ENCODE results near the gene DGKA. TPM values are rescaled to one million over a fixed set of nuclear protein-coding genes. Genes with fewer than 3 reads are reported as not detected.
A peak's percentile ranks its signal among the peaks of the same experiment; 100 is the strongest.

DGKA gene
- total RNA-seq: 10 to 100 TPM in 1 of 2 donors, 1 to 10 TPM in 1; 7.3 to 22.8 TPM

- no peaks in the 10 kb centered on the region for H3K36me3 ChIP-seq
- H3K27me3 ChIP-seq: no peaks in the 10 kb centered on the region
- DNase-seq (ENCODE audit: low spot score): no peak
- H3K27ac ChIP-seq: peak within 1 kb of the TSS; percentile 78 to 86
- H3K4me3 ChIP-seq: peak within 1 kb of the TSS; percentile 66 to 76
- no peaks in the 10 kb centered on the region for H3K9me3 ChIP-seq
- TF ChIP-seq CTCF (IDR thresholded peaks at IDR 0.05): peak; percentile 14 to 58
- peaks cover 0 to 62% of the 10 kb centered on the region in 2 donors for H3K4me1 ChIP-seq
These were observed at the start of gene DGKA for GRCh38 chr12:55930771-55931316. Gene DGKA, plus strand, starts transcription at chr12:55931162. Its CDS starts 5,342 bp downstream, at chr12:55936504.

- Histone ChIP-seq H3K4me1 (no peaks in the 10 kb centered on the region), H3K27me3 (no peaks in the 10 kb centered on the region), H3K27ac (no peak overlapping the region), H3K36me3 (no peaks in the 10 kb centered on the region), H3K4me3 (no peak overlapping the region), H3K9me3 (no peaks in the 10 kb centered on the region)
- DNase-seq (ENCODE audit: low spot score): no peak
- no peak for TF ChIP-seq CTCF (IDR thresholded peaks at IDR 0.05)
These were observed 45.8 kb upstream of the DGKA start for GRCh38 chr12:55885113-55885512.

- H3K36me3 ChIP-seq: no peaks in the 10 kb centered on the region
- no peaks in the 10 kb centered on the region for H3K4me1 ChIP-seq
- H3K27ac ChIP-seq: no peak overlapping the region
- no peaks in the 10 kb centered on the region for H3K9me3 ChIP-seq
- no peaks in the 10 kb centered on the region for H3K27me3 ChIP-seq
- DNase-seq (ENCODE audit: low spot score): no peak
- TF ChIP-seq CTCF (IDR thresholded peaks at IDR 0.05): no peak
- H3K4me3 ChIP-seq: no peak overlapping the region
These were observed 39.7 kb upstream of the DGKA start for GRCh38 chr12:55891310-55891709.

GRCh38 chr12:55893723-55894122, 37.2 kb upstream of the DGKA start:
- Histone ChIP-seq H3K27me3 (no peaks in the 10 kb centered on the region), H3K4me3 (no peak overlapping the region), H3K4me1 (no peaks in the 10 kb centered on the region), H3K36me3 (no peaks in the 10 kb centered on the region), H3K9me3 (no peaks in the 10 kb centered on the region), H3K27ac (no peak overlapping the region)
- DNase-seq (ENCODE audit: low spot score): no peak
- TF ChIP-seq CTCF (IDR thresholded peaks at IDR 0.05): no peak

GRCh38 chr12:55899082-55899481, 31.9 kb upstream of the DGKA start:
- Histone ChIP-seq H3K4me1 (no peaks in the 10 kb centered on the region), H3K4me3 (no peak overlapping the region), H3K27ac (no peak overlapping the region), H3K27me3 (no peaks in the 10 kb centered on the region), H3K9me3 (no peaks in the 10 kb centered on the region), H3K36me3 (peaks cover 8% of the 10 kb centered on the region)
- no peak for DNase-seq (ENCODE audit: low spot score)
- TF ChIP-seq CTCF (IDR thresholded peaks at IDR 0.05): no peak

DNA sequence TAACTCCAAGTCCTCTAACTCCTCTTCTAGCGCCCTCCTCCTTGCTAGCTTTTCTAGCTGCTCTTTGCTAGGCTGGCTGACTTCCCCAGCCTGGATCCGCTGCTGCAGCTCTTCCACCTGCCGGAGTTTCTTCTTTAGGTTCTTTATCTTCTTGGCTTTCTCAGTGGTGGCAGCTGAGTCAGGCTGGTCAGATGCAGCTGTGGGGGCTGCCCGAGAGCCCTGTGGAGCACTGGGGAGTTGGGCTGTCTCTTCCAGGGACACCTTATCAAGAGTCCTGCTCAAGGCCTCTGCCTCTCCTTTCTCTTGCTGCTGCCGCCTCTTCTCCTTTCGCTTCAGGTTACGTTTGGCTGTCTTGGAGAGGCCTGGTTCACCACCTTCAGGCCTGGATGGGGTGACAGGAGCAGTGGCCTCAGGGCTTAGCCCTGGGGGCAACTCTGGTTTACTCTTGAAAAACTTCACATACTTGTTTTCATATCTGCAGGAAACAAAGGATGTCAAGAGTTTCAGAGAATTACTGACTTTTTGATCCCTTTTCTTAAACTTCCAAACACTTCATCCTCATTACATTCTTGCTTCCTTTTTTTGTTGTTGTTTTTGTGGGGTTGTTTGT, 29.0 kb upstream of the DGKA start:
- Histone ChIP-seq H3K4me1 (no peaks in the 10 kb centered on the region), H3K36me3 (peaks cover 8% of the 10 kb centered on the region), H3K27ac (no peak overlapping the region), H3K9me3 (no peaks in the 10 kb centered on the region), H3K4me3 (no peak overlapping the region), H3K27me3 (no peaks in the 10 kb centered on the region)
- no peak for DNase-seq (ENCODE audit: low spot score)
- TF ChIP-seq CTCF (IDR thresholded peaks at IDR 0.05): no peak
